Stimulated activated naive B cell treated with anti-CD40 and anti-IgM and Interleukin-4, amounts not matched to agents 10 μg/mL and 1 μg/mL and 100 μg/mL, for 72 hours (primary cell): ENCODE measurements around the gene TECRL.

Experiments
- ATAC-seq, 2 donors: fragments of 150-1000 bp; cut with Tn5 transposase; replicated peaks; 2 replicates each; pipeline ENCODE4 v1.10.0; 2021; ENCODE audit warnings: moderate library complexity in 1 of 2
- DNase-seq: peaks from one replicate; pipeline ENCODE4 v3.0.0; 2021
- H3K27ac Mint-ChIP-seq: one replicate; pipeline ENCODE4 v1.8.0; 2022; ENCODE audit warnings: mild to moderate bottlenecking, mixed read lengths
- H3K27me3 Mint-ChIP-seq, 2 donors: one replicate each; pipeline ENCODE4 v1.8.0; 2022; ENCODE audit warnings: mixed read lengths in 2 of 2
- H3K36me3 Mint-ChIP-seq, 2 donors: one replicate each; pipeline ENCODE4 v1.8.0; 2022; ENCODE audit warnings: mixed read lengths in 2 of 2, mild to moderate bottlenecking in 1 of 2
- H3K4me1 Mint-ChIP-seq, 2 donors: one replicate each; pipeline ENCODE4 v1.8.0; 2022; ENCODE audit warnings: mixed read lengths in 2 of 2, mild to moderate bottlenecking in 1 of 2
- H3K4me3 Mint-ChIP-seq, 2 donors: one replicate each; pipeline ENCODE4 v1.8.0; 2022; ENCODE audit warnings: mild to moderate bottlenecking in 2 of 2, mixed read lengths in 2 of 2, moderate library complexity in 1 of 2
- H3K9me3 Mint-ChIP-seq, 2 donors: one replicate each; pipeline ENCODE4 v1.8.0; 2022; ENCODE audit warnings: mixed read lengths in 2 of 2, mild to moderate bottlenecking in 1 of 2

TECRL gene

DNA sequence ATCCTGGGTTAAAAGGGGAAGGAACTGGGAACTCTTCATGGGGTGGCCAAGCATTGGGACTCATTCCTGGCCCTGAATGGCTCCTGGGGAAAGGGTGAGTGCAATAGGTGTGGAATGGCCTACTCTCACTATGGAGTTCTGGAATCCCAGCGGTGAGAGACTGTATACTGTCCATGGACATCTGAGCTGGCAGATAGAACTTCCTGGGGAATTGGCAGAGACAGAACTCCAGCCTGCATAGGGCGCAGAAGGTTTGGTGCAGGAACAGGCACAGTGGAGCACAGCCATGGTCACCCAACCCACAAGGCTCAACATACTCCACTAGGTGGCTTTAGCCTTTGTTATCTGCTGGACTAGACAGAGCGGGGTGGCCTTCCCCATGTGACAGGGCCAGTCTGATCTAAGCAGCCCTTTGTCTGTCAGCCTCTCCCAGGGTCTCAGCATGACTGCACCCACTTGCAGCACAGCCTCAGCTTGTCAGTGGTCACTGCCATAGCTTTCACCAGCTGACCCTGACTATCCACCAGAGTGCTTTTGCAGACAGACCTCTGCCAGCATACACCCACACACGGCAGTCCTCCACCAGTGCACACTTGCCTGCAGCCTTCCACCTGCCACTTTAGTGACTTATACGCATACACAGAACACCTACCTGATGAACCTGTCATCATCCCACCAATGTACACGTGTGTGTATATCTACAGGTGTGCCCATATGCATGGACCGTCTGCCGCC lies 48.4 kb downstream of the TECRL start:
- no peak overlapping the region for H3K27ac Mint-ChIP-seq
- no peaks in the 10 kb centered on the region for H3K4me1 Mint-ChIP-seq

DNA sequence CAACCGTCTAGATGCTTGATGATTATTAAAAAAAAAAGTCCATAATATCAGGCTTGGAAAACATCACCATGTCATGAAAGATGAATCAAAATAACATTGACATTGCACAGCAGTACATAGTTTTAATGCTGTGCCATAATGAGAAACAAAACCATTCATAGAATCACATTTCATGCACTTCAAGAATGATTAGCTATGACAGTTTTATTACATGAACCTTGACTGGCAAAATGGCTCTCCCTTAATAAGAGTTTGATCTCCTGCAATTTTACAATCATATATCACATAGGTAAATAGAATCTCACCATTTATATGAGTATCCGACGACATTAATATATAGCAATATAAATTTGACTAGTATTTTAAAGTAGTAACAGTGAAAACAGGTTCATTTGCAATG lies 49.8 kb downstream of the TECRL start:
- Mint-ChIP-seq H3K4me3 (no peak overlapping the region), H3K36me3 (no peaks in the 10 kb centered on the region), H3K9me3 (peaks cover 0 to 8% of the 10 kb centered on the region in 2 donors), H3K27me3 (no peaks in the 10 kb centered on the region), H3K4me1 (no peaks in the 10 kb centered on the region), H3K27ac (no peak overlapping the region)
- DNase-seq: no peak
- no peak for ATAC-seq

More for the DNA sequence above, 48.4 kb downstream of the TECRL start:
- Mint-ChIP-seq H3K36me3 (no peaks in the 10 kb centered on the region), H3K9me3 (peaks cover under 1 to 8% of the 10 kb centered on the region in 2 donors), H3K27me3 (no peaks in the 10 kb centered on the region), H3K4me3 (no peak overlapping the region)
- ATAC-seq (peak in 1 of 2 donors; percentile 33), DNase-seq (no peak)

- Mint-ChIP-seq H3K36me3 (no peaks in the 10 kb centered on the region), H3K9me3 (peaks cover 0 to 5% of the 10 kb centered on the region in 2 donors), H3K27me3 (no peaks in the 10 kb centered on the region), H3K27ac (no peak overlapping the region), H3K4me3 (no peak overlapping the region), H3K4me1 (no peaks in the 10 kb centered on the region)
- ATAC-seq (no peak), DNase-seq (no peak)
These were observed 55.3 kb downstream of the TECRL start for GRCh38 chr4:64353904-64354303.

DNA sequence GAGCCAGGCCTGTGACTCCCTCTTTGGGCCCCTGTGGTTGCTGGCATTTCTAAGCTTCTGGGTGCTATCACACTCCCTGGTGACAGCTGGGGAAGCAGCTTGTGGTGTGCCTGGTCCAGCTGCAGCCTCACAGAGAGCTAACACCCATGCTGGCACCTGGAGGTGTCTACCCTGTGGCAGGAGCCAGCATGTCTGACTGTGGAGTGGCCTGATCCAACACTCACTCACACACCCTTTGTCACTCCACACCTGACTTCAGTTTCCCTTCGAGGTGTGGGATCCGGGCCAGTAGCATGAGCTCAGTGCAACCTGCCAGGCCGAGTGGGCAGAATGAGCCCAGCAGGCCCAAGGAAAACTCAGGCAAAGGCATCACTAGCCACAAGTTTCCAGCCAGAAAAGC lies 67.5 kb downstream of the TECRL start:
- Mint-ChIP-seq H3K4me1 (no peaks in the 10 kb centered on the region), H3K27me3 (no peaks in the 10 kb centered on the region), H3K36me3 (no peaks in the 10 kb centered on the region), H3K27ac (no peak overlapping the region), H3K9me3 (peaks cover 5% of the 10 kb centered on the region in 2 donors), H3K4me3 (no peak overlapping the region)
- ATAC-seq: no peak
- no peak for DNase-seq

DNA sequence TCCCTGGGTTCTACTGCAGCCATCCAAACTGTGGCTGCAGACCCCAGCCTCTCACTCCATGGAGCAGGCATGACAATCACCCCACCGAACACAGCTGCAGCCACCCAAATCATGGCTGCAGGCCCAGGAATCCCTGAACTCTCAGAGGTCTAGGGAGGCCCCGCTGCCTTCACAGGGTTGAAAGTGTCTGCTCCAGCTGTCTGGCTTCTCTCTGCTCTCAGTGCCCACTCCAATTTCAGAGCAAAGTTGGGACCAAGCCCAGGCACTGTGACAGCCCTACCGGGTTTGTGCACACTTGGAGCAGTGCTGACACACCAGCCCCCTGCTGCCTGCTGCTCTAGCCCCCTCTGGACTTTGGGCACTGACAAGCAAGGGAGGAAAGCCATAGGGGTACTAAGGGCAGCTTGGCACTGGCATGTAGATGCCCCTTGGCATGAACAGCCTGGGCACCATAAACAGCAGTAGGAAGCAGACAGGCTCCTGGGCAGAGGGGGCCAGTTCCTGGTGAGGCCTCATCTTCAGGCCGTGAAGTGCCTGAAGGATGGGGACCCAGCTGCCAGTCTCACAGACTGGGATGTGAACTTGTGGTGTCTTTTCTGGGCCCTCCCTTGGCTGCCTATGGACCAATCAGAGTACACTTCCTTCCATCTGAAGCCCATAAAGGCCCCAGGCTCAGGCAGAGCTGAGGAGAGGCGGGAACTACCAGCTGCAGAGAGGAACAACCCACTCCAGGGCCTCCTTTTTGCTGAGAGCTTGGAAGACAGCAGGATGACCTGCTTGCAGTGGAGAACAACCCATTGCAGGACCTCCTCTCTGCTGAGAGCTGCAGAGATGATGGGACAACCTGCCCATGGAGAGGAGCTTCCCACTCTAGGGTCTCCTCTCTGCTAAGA lies 68.8 kb downstream of the TECRL start:
- Mint-ChIP-seq H3K9me3 (peaks cover 5 to 9% of the 10 kb centered on the region in 2 donors), H3K4me1 (no peaks in the 10 kb centered on the region), H3K36me3 (no peaks in the 10 kb centered on the region), H3K4me3 (no peak overlapping the region), H3K27me3 (no peaks in the 10 kb centered on the region), H3K27ac (no peak overlapping the region)
- DNase-seq (no peak), ATAC-seq (peak in 1 of 2 donors; percentile 21)

GRCh38 chr4:64334964-64335363 lies 74.3 kb downstream of the TECRL start:
- H3K27ac Mint-ChIP-seq: no peak overlapping the region
- ATAC-seq (no peak), DNase-seq (no peak)
- H3K36me3 Mint-ChIP-seq: no peaks in the 10 kb centered on the region
- H3K4me3 Mint-ChIP-seq: no peak overlapping the region
- peaks cover 7 to 9% of the 10 kb centered on the region in 2 donors for H3K9me3 Mint-ChIP-seq
- H3K4me1 Mint-ChIP-seq: no peaks in the 10 kb centered on the region
- no peaks in the 10 kb centered on the region for H3K27me3 Mint-ChIP-seq

GRCh38 chr4:64330143-64330542 lies 79.1 kb downstream of the TECRL start:
- Mint-ChIP-seq H3K9me3 (peaks cover 0 to 2% of the 10 kb centered on the region in 2 donors), H3K4me1 (no peaks in the 10 kb centered on the region), H3K36me3 (no peaks in the 10 kb centered on the region), H3K27ac (no peak overlapping the region), H3K27me3 (no peaks in the 10 kb centered on the region), H3K4me3 (no peak overlapping the region)
- DNase-seq (no peak), ATAC-seq (no peak)

- H3K27me3 Mint-ChIP-seq: no peaks in the 10 kb centered on the region
- H3K9me3 Mint-ChIP-seq: peaks cover 4% of the 10 kb centered on the region in 2 donors
- no peaks in the 10 kb centered on the region for H3K36me3 Mint-ChIP-seq
- no peak for DNase-seq
- no peaks in the 10 kb centered on the region for H3K4me1 Mint-ChIP-seq
- no peak overlapping the region for H3K27ac Mint-ChIP-seq
- ATAC-seq: no peak
- H3K4me3 Mint-ChIP-seq: no peak overlapping the region
These were observed 82.0 kb downstream of the TECRL start for GRCh38 chr4:64327237-64327636.

GRCh38 chr4:64326507-64326906 lies 82.7 kb downstream of the TECRL start:
- no peak for ATAC-seq
- Mint-ChIP-seq H3K27ac (no peak overlapping the region), H3K4me1 (no peaks in the 10 kb centered on the region), H3K36me3 (no peaks in the 10 kb centered on the region), H3K27me3 (no peaks in the 10 kb centered on the region), H3K4me3 (no peak overlapping the region), H3K9me3 (peaks cover 4% of the 10 kb centered on the region in 2 donors)
- DNase-seq: no peak

DNA sequence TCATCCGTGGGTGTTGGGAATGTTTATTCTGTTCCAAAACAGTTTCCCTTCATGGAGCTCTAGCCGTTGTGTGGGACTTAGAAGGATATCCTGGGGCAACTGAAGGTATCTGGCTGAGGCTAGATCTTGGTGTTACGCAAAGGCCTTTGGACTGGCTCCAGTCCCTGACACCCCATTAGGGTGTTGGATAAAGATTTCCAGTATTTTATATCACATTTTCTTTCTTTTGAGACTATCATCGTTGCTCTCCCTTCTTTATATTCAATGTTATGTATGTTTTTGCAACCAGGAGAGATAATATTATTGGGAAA lies 103.0 kb downstream of the TECRL start:
- Mint-ChIP-seq H3K4me3 (no peak overlapping the region), H3K9me3 (peaks cover 0 to 8% of the 10 kb centered on the region in 2 donors), H3K27me3 (no peaks in the 10 kb centered on the region), H3K36me3 (no peaks in the 10 kb centered on the region), H3K27ac (no peak overlapping the region), H3K4me1 (no peaks in the 10 kb centered on the region)
- ATAC-seq (no peak), DNase-seq (no peak)

DNA sequence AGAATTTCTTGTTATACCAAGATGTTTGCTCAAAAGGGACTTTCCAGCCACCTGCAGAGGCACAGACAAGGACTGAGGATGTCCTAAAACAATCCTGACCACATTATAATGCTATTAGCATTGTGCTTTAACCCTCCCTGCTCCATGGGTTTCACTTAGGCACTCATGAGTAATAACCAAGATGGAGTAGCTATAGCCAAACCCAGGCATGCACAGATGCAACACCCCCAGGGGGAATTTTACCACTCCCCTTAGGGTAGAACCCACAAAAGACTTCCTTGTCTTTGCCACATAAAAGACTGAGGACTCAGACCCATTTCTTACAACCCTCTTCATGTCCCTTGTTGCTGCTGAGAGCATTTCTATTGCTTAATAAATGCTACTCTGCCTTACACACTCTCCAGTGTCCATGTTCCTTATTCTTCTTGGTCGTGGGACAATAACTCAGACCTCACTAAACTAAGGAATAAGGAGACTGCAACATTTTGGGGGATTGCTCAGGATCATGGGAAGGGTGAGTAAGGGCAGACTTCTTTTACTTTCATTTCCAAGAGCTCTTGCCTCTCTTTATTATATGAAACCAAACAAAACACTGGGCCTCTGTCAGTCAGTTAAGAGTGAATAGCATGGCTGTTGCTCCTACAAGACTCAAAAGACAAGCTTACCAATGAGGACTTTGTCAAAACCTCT lies 103.5 kb downstream of the TECRL start:
- H3K9me3 Mint-ChIP-seq: peaks cover 0 to 7% of the 10 kb centered on the region in 2 donors
- no peak for DNase-seq
- no peak overlapping the region for H3K4me3 Mint-ChIP-seq
- H3K27me3 Mint-ChIP-seq: no peaks in the 10 kb centered on the region
- peak in 1 of 2 donors; percentile 16 for ATAC-seq
- H3K4me1 Mint-ChIP-seq: no peaks in the 10 kb centered on the region
- no peak overlapping the region for H3K27ac Mint-ChIP-seq
- H3K36me3 Mint-ChIP-seq: no peaks in the 10 kb centered on the region

DNA sequence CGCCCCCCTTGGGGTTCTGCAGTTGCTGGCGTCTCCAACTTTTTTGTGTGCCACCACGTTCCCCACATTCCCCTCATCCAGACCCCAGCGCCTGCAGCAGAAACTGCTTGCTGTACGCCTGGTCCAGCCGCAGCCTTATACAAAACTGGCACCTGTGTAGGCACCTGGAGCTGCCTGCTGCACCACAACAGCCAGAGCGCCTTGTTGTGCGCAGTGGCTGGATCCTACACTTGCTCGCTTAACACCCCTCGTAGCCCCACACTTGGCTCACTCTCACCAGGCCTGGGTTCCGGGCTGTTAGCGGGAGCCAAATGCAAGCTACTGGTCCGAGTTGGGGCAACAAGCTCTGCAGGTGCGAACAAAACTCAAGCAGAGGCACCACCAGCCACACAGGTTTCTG lies 136.8 kb downstream of the TECRL start:
- ATAC-seq (no peak), DNase-seq (no peak)
- H3K4me3 Mint-ChIP-seq: no peak overlapping the region
- no peaks in the 10 kb centered on the region for H3K36me3 Mint-ChIP-seq
- H3K4me1 Mint-ChIP-seq: no peaks in the 10 kb centered on the region
- H3K27me3 Mint-ChIP-seq: no peaks in the 10 kb centered on the region
- no peak overlapping the region for H3K27ac Mint-ChIP-seq
- peaks cover 2 to 9% of the 10 kb centered on the region in 2 donors for H3K9me3 Mint-ChIP-seq

- Mint-ChIP-seq H3K4me1 (no peaks in the 10 kb centered on the region), H3K27me3 (no peaks in the 10 kb centered on the region), H3K36me3 (no peaks in the 10 kb centered on the region), H3K27ac (no peak overlapping the region), H3K4me3 (no peak overlapping the region), H3K9me3 (peaks cover 6 to 15% of the 10 kb centered on the region in 2 donors)
- ATAC-seq (no peak), DNase-seq (no peak)
These were observed 137.6 kb downstream of the TECRL start for GRCh38 chr4:64271601-64272081.

DNA sequence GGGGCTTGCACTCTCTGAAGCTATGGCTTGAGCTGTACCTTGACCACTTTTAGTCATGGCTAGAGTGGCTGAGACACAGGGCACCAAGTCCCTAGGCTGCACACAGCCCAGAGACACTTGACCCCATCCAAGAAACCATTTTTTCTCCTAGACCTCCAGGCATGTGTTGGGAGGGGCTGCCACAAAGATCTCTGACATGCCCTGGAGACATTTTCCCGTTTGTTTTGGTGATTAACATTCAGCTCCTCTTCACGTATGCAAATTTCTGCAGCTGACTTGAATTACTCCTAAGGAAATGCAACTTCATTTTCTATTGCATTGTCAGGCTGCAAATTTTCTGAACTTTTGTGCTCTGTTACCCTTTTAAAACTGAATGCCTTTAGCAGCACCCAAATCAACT lies 142.6 kb downstream of the TECRL start:
- Mint-ChIP-seq H3K27ac (no peak overlapping the region), H3K4me1 (no peaks in the 10 kb centered on the region), H3K27me3 (no peaks in the 10 kb centered on the region), H3K9me3 (peaks cover 6 to 12% of the 10 kb centered on the region in 2 donors), H3K36me3 (no peaks in the 10 kb centered on the region), H3K4me3 (no peak overlapping the region)
- DNase-seq: no peak
- no peak for ATAC-seq
